GM15510 (cell line): ENCODE measurements around the gene PRSS56.

Experiments
- POLR2A ChIP-seq: IDR thresholded peaks from 3 replicates; pipeline ENCODE4 v1.6.1; 2011; ENCODE audit warnings: borderline replicate concordance; ENCODE audit not compliant: insufficient read length; ENCODE audit errors: extremely low read depth

The PRSS56 gene

DNA sequence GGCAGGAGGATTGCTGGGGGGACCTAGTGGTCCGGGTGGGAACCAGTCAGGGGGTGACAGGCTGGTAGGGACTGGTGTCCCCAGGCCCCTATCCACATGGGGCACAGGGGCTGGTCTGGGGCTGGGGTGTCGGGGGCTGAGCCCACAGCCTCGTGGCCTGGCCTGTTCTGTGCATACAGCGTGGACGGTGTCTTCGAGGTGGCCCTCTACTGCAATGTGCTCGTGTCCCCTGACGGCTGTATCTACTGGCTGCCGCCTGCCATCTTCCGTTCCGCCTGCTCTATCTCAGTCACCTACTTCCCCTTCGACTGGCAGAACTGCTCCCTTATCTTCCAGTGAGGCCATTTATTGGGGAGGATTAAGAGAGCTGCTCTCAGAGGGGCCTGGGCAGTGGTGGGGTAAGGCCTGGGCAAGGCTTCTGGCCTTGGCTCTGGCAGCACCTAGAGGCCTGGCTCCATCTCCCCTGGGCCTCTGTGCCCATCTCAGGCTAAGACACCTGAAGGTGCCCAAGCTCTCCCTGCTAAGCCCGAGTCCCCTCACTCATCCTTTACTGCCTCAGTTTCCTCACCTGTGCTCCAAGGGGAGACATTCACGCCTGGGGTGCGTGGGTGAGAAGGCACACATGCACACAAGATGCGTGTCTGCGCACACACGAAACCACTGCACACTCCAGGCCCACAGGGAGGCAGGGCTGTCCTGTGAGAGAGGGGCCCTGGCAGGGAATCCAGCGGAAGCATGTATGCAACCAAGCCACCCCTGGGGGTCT, 21.2 kb downstream of the PRSS56 start:
- no peak for TF ChIP-seq POLR2A

DNA sequence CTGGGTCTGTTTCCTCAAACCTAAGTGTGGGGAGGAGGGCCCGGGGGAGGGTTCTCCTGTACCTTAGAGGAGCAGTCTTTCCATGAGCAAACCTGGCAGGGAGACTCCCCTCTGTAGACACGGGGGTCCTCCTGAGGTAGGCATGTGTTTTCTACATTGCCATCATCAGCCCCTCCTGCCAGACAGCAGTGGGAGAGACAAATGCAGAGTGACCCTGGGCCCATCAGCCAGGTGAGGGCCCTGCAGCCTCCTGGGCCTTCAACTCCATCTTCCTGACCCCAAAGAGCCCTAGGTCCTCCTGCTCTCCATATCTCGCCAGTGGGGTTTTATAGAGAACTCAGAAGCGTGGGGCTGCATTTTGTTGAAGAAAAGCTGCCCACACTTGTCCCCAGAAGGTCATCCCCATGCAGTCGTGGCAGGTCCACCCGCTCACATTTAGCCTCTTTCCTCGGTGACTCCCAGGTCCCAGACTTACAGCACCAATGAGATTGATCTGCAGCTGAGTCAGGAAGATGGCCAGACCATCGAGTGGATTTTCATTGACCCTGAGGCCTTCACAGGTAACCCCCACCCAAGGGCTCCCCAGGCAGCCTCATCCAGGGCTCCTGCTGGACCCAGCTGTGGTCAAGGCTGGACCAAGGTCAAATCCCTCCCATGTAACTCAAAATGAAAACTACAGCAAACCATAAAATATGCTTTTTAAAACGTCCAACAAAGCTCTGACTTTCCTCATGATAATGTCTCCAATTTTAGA, 21.9 kb downstream of the PRSS56 start:
- TF ChIP-seq POLR2A = no peak

DNA sequence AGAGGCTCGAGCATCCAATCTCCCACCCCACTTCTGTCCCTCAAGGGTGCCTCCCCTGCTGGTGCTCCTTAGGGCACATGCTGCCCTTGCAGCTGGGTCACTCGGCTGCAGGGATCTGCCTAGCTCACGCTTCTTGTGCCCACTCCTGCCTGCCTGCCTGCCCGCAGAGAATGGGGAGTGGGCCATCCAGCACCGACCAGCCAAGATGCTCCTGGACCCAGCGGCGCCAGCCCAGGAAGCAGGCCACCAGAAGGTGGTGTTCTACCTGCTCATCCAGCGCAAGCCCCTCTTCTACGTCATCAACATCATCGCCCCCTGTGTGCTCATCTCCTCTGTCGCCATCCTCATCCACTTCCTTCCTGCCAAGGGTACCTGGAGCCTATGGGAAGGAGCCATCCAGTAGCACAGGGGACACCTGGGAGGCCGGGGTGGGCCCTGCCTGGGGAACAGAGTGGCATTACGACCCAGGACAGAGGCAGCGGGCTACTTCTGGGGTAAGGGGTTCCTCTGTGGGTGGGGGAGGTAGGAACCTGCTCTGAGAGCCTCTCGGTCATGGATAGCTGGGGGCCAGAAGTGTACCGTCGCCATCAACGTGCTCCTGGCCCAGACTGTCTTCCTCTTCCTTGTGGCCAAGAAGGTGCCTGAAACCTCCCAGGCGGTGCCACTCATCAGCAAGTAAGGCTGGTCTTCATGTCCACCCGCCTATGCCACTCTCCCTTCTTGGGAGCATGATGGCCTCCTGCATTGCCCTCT, 22.7 kb downstream of the PRSS56 start:
- TF ChIP-seq POLR2A = no peak

DNA sequence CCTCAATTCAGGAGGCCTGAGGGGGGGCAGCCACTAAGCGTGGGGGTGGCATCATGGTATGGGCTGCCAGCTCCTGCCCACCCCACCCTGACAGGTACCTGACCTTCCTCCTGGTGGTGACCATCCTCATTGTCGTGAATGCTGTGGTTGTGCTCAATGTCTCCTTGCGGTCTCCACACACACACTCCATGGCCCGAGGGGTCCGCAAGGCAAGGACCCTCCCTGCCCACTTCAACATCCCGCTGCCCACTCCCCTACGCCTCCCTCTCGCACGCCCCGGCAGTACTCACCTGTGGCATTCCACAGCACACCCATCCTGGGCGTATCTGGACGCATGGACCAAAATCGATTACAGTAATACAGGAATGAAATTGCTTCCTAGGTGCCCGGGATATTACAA, 23.3 kb downstream of the PRSS56 start:
- TF ChIP-seq POLR2A = no peak

DNA sequence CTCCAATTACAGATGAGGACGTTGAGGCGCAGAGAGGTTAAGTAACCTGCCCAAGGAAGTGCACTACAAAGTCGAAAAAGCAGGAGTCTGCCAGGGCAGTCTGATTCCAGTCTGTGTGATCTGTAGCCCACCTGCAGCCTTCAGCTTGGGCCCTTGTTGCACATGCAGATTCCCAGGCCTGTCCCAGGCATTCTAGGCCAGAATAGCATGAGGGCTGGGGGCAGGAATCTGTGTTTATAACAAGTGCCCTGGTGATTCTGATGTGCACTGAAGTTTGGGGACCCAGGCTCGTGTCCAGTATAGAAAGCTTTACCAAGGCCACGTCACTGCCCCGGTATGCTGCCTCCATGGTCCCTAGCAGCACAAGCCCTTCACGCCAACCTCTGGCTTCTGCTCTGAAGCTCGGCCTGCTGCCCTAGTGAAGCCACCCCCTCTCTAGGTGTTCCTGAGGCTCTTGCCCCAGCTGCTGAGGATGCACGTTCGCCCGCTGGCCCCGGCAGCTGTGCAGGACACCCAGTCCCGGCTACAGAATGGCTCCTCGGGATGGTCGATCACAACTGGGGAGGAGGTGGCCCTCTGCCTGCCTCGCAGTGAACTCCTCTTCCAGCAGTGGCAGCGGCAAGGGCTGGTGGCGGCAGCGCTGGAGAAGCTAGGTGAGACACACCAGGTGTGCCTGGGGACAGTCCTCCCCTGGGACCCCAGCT, 23.9 kb downstream of the PRSS56 start:
- no peak for TF ChIP-seq POLR2A

DNA sequence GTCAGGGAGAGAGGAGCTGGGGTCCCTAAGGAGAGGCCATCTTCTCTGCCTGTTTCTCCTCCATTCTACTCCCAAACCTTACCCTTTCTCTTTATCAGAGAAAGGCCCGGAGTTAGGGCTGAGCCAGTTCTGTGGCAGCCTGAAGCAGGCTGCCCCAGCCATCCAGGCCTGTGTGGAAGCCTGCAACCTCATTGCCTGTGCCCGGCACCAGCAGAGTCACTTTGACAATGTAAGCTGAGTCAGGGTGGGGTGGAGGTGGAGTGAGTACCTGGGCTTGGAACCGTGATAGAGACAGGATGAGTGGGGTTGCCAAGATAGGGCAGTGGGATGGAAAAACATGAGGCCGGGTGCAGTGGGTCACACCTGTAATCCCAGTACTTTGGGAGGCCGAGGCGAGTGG, 24.5 kb downstream of the PRSS56 start:
- TF ChIP-seq POLR2A = no peak

DNA sequence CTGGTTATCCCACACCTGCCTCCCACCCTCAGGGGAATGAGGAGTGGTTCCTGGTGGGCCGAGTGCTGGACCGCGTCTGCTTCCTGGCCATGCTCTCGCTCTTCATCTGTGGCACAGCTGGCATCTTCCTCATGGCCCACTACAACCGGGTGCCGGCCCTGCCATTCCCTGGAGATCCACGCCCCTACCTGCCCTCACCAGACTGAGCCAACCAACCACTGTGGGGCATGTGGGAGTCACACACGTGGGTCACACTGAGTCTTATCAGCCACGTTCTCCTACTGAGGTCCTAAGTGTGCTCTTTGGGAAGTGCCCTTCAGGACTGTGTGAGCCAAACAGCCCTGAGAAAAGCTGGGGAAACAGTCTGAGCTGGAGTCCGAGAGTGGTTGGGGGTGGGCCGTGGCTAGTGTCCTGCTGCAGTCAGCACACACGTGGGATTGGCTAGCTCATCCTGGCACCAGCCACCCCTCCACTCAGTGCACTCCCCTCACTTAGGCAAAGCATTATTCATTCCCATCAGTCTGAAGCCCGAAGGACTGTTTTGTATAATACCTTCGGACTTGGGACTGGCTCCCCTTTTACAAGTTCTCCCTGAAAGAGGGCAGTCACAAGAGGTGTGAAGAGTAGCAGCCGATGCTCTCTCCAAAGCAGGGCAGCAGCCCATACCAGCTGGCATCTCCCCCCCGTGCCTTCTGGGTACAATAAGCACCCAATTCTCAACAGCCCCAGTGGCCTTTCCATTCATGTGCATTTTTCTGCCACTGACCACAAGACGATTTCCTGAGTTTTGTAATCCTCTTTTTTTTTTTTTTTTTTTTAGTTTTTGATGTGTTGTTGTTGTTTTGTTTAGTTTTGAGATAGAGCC, 25.6 kb downstream of the PRSS56 start:
- TF ChIP-seq POLR2A = no peak

DNA sequence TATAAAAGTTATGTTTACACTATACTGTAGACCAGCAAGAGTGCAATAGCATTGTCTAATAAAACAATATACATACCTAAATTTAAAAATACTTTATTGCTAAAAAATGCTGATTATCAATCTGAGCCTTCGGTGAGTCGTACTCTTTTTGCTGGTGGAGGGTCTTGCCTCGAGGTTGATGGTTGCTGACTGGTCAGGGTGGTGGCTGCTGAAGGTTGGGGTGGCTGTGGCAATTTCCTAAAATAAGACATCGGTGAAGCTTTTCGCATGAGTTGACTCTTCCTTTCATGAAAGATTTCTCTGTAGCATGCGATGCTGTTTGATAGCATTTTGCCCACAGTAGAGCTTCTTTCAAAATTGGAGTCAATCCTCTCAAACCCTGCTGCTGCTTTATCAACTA, 27.8 kb downstream of the PRSS56 start:
- no peak for TF ChIP-seq POLR2A

DNA sequence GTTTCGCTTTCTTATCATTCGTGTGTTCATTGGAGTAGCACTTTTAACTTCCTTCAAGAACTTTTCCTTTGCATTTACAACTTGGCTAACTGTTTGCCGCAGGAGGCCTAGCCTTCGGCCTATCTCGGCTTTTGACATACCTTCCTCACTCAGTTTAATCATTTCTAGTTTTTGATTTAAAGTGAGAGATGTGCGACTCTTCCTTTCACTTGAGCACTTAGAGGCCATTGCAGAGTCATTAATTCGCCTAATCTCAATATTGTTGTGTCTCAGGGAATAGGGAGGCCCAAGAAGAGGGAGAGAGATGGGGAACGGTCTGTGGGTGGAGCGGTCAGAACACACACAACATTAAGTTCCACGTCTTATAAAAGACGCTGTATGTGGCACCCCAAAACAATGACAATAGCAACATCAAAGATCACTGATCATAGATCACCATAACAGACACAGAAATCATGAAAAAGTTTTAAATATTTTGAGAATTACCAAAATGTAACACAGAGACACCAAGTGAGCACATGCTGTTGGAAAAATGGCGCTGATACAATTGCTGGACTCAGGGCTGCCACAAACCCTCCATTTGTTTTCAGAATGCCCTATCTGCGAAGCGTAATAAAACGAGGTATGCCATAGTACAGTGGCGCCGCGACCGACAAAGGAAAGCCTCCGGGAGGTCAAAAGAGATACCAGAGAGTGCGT, 29.6 kb downstream of the PRSS56 start:
- no peak for TF ChIP-seq POLR2A

DNA sequence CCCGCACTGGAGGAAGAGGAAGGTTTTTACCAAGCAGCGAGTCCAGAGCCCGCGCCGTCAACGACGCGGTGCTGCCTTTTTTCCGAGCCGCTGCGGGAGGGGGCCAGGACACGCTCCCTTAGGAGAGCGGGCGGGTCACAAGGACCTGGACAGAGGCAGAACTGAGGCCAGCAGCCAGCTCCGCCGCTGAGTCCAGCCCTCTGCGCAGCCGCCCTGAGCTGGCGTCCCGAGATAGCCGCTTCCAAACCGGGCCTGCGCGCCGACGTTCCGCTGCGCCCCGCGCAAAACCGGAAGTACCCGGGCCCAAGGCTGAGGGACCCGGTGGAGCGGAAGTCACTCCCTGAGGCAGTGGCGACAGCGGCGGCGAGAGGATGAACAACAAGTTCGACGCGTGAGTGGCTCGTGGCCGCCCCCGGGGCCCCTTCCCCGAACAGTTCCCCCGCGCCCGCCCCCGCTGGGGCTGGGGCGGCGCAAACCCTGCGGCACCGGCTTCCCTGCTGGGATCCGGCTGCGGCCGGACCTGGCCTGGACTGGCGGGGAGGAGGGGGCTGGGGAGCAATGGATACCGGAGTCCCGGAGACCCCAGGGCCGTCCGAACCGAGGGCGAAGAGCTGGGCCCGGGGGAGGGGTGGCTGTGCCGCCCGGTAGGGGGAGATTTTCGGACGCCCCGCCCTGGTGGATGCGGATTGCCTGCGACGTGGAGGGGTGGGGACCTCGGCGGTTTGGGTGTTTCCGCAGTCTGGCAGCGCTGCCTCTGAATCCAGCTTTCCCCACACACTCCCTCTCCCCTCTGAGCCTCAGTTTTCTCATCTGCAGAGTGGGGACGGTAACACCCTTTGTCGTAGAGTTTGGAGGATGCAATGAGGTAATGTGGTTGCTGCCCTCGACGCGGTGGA, 30.4 kb downstream of the PRSS56 start, which contains the start of the genes EIF4E2 and TIGD1:
EIF4E2 (plus strand) TSS at position 336 of the 896 bp plus-strand sequence; CDS start at position 372, 36 bp downstream.
TIGD1 (minus strand) TSS at position 204 of the 896 bp plus-strand sequence. CDS start 675 bp downstream, outside the sequence.
- TF ChIP-seq POLR2A = peak; percentile 94

DNA sequence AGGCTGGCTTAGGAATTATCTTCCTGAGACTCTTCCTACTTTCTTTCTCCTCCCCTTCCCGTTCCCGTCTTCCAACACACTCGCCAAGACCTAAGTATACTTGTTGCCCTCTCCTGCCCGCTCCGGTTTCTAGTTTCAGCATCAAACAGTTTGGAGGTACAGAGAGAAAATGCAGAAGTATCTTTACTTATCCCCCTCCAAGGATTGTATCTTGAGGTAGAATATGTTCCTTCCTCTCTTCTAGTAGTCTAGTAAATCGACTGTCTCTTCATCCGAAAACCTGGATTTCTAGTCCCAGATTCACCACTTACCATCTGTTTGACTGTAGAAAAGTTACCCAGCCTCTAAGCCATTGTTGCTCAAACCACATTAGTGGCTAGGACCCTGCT, 31.1 kb downstream of the PRSS56 start:
- no peak for TF ChIP-seq POLR2A

DNA sequence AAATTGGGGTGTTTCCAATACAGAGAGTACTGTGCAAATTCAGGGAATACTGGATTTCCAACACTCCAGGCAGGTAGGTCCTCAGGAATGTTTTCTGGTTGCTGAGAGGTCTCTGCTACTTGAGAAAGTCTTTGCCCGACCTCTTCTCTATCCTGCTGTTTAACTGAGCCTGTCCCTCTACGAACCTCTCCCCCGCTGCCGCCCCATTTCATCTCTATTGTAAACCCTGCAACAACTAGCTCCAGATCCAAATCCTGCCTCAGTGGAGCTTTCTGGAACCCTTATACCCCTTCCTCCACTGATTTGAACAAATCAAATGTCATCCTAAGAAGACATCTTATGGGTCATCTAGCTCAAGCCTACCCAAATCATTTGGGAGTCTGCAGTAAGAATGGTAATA, 31.6 kb downstream of the PRSS56 start:
- no peak for TF ChIP-seq POLR2A
